Upper lobe of left lung (tissue), 6 donors: ENCODE data around the gene NACC2. TPM values are rescaled to one million over a fixed set of nuclear protein-coding genes. Genes with fewer than 3 reads are reported as not detected.

Source experiments
- ATAC-seq, 2 donors: fragments of 200-7000 bp; cut with Tn5 transposase; one replicate each; pipeline ENCODE4 v1.9.1; 2022; ENCODE audit warnings: mild to moderate bottlenecking in 2 of 2, moderate library complexity in 2 of 2; ENCODE audit not compliant: low FRiP score in 2 of 2
- DNase-seq, 2 donors: peaks; one replicate each; pipeline ENCODE4 v3.0.0-alpha.2; 2019 to 2020
- H3K27ac ChIP-seq, 4 donors: fragments of 200-600 bp; sonication (generic); one replicate each; pipeline ENCODE4 v1.5.1; 2016 to 2019
- H3K27me3 ChIP-seq, 4 donors: fragments of 200-600 bp; sonication (generic); one replicate each; pipeline ENCODE4 v1.5.1; 2017 to 2019
- H3K36me3 ChIP-seq, 4 donors: fragments of 200-600 bp; sonication (generic); one replicate each; pipeline ENCODE4 v1.5.1; 2016 to 2019
- H3K4me1 ChIP-seq, 4 donors: fragments of 200-600 bp; sonication (generic); one replicate each; pipeline ENCODE4 v1.5.1; 2018 to 2019
- H3K4me3 ChIP-seq, 4 donors: fragments of 200-600 bp; sonication (generic); one replicate each; pipeline ENCODE4 v1.5.1; 2017 to 2019; ENCODE audit warnings: mild to moderate bottlenecking in 2 of 4, moderate library complexity in 1 of 4
- H3K9me3 ChIP-seq, 4 donors: fragments of 200-600 bp; sonication (generic); one replicate each; pipeline ENCODE4 v1.5.1; 2018 to 2019
- CTCF ChIP-seq, 6 experiments: fragments of 450-650 bp in 4 of 6; fragments of 200-600 bp in 2 of 6; sonication (generic) in 2 of 6; IDR thresholded peaks; one replicate each; pipeline ENCODE4 v1.5.1; 2016 to 2019; ENCODE audit warnings: antibody characterized with exemption in 6 of 6
- EP300 ChIP-seq, 4 donors: sonication (generic); formaldehyde crosslinking; IDR thresholded peaks; one replicate each; pipeline ENCODE4 v1.5.1; 2017; ENCODE audit warnings: antibody characterized with exemption in 4 of 4, control low read depth in 2 of 4
- POLR2A ChIP-seq, 4 donors: fragments of 450-650 bp; IDR thresholded peaks; one replicate each; pipeline ENCODE4 v1.5.1; 2016 to 2017; ENCODE audit warnings: antibody characterized with exemption in 4 of 4, mild to moderate bottlenecking in 2 of 4
- POLR2AphosphoS5 ChIP-seq, 2 donors: sonication (generic); formaldehyde crosslinking; IDR thresholded peaks; one replicate each; pipeline ENCODE4 v1.5.1; 2017; ENCODE audit warnings: antibody characterized with exemption in 2 of 2
- WGBS, 2 donors: methylation state at CpG; one replicate each; pipeline ENCODE4 v1.1.5; 2017 to 2018; 5-methylcytosine and 5-hydroxymethylcytosine counted together
- total RNA-seq, 6 donors: library from RNA; depleted of rRNA in 4 of 6; stranded (reverse); fragments of >200 nt in 4 of 6; gene quantifications; one replicate each; pipeline versions ENCODE4 v1.1.0 to v1.2.1, GENCODE V29; 2016 to 2021
- donor health status: DM: no; HTN: no; CAD: no; lungs with moderate emphysema.
- donor health status: DM: no; HTN: yes; CAD: no; lungs with severe emphysema.

NACC2 gene
- total RNA-seq, 6 donors from 2014 or later = 16.8 to 38.4 (median 31.3) TPM

GRCh38 chr9:136137321-136138265 lies 42.5 kb upstream of the NACC2 start:
- Histone ChIP-seq H3K4me3 (no peak overlapping the region), H3K9me3 (no peaks in the 10 kb centered on the region), H3K27ac (no peak overlapping the region), H3K36me3 (no peaks in the 10 kb centered on the region), H3K4me1 (peaks cover 8 to 14% (median 11%) of the 10 kb centered on the region in 4 donors), H3K27me3 (peaks cover 0 to 18% (median 8%) of the 10 kb centered on the region in 4 donors)
- 68 to 80% methylated on average over 16 to 25 of the region's 27 CpGs for WGBS, 2 donors
- TF ChIP-seq POLR2A (IDR thresholded peaks at IDR 0.05) = no peak
- no peak for TF ChIP-seq POLR2AphosphoS5 (IDR thresholded peaks at IDR 0.05)
- no peak for TF ChIP-seq EP300 (IDR thresholded peaks at IDR 0.05)
- TF ChIP-seq CTCF (IDR thresholded peaks at IDR 0.05) = no peak
- ATAC-seq (no peak), DNase-seq (peak in 1 of 2 donors; percentile 80)

GRCh38 chr9:136136127-136136925 lies 41.2 kb upstream of the NACC2 start:
- Histone ChIP-seq H3K9me3 (no peaks in the 10 kb centered on the region), H3K27ac (no peak overlapping the region), H3K4me3 (no peak overlapping the region), H3K27me3 (peaks cover 0 to 24% (median 10%) of the 10 kb centered on the region in 4 donors), H3K36me3 (no peaks in the 10 kb centered on the region), H3K4me1 (peaks cover 11 to 20% (median 17%) of the 10 kb centered on the region in 4 donors)
- DNase-seq (peak in 1 of 2 donors; percentile 69), ATAC-seq (no peak)
- TF ChIP-seq POLR2AphosphoS5 (IDR thresholded peaks at IDR 0.05) (no peak), POLR2A (IDR thresholded peaks at IDR 0.05) (no peak), CTCF (IDR thresholded peaks at IDR 0.05) (no peak), EP300 (IDR thresholded peaks at IDR 0.05) (no peak)
- 73 to 81% methylated on average over 10 to 33 of the region's 33 CpGs for WGBS, 2 donors

GRCh38 chr9:136135326-136136126 lies 40.4 kb upstream of the NACC2 start:
- Histone ChIP-seq H3K9me3 (no peaks in the 10 kb centered on the region), H3K4me1 (peaks cover 12 to 28% (median 23%) of the 10 kb centered on the region in 4 donors), H3K36me3 (no peaks in the 10 kb centered on the region), H3K27me3 (peaks cover 0 to 24% (median 10%) of the 10 kb centered on the region in 4 donors), H3K4me3 (no peak overlapping the region), H3K27ac (no peak overlapping the region)
- DNase-seq (peak in 1 of 2 donors; percentile 69), ATAC-seq (no peak)
- TF ChIP-seq POLR2A (IDR thresholded peaks at IDR 0.05) = no peak
- TF ChIP-seq POLR2AphosphoS5 (IDR thresholded peaks at IDR 0.05) = no peak
- WGBS, 2 donors = 69 to 80% methylated on average over 1 to 17 of the region's 18 CpGs

- H3K4me1 ChIP-seq = peaks cover 13 to 33% (median 25%) of the 10 kb centered on the region in 4 donors
- H3K36me3 ChIP-seq = no peaks in the 10 kb centered on the region
- ATAC-seq (no peak), DNase-seq (peak in 1 of 2 donors; percentile 72)
- H3K4me3 ChIP-seq = peak overlapping the region in 1 of 4 donors; percentile 47
- no peaks in the 10 kb centered on the region for H3K9me3 ChIP-seq
- TF ChIP-seq EP300 (IDR thresholded peaks at IDR 0.05) = no peak
- no peak for TF ChIP-seq POLR2AphosphoS5 (IDR thresholded peaks at IDR 0.05)
- H3K27ac ChIP-seq = no peak overlapping the region
- peaks cover 0 to 24% (median 10%) of the 10 kb centered on the region in 4 donors for H3K27me3 ChIP-seq
- WGBS, 2 donors = 52 to 71% methylated on average over 2 to 11 of the region's 18 CpGs
Measured at GRCh38 chr9:136133959-136134484, 38.9 kb upstream of the NACC2 start.
